GM12892 (cell line): ENCODE data around the gene RSPH9.
"Not testable (repeated sequence)": the region's sequence is repeated elsewhere in the genome, so short reads cannot be mapped to it uniquely, and the experiment has no call there.

Experiments used
- POLR2A ChIP-seq: IDR thresholded peaks from 2 replicates; pipeline ENCODE4 v1.6.1; 2011; ENCODE audit warnings: low read depth, low read length, control low read depth
- POLR2AphosphoS5 ChIP-seq: IDR thresholded peaks from 2 replicates; pipeline ENCODE4 v1.6.1; 2011; ENCODE audit warnings: low read depth, low read length, control low read depth

- not testable (repeated sequence) for TF ChIP-seq POLR2A, POLR2AphosphoS5
Measured at GRCh38 chr6:43662948-43663347, 18.1 kb downstream of the RSPH9 start.
